Kidney (tissue), 14 donors: Measurements from ENCODE around the gene PIGV. TPM values are rescaled to one million over a fixed set of nuclear protein-coding genes. Genes with fewer than 3 reads are reported as not detected.

Experiments
- DNase-seq, 5 donors: peaks; one replicate each; pipeline ENCODE4 v3.0.0-alpha.2; 2013 to 2020
- FAIRE-seq: peaks from 2 replicates; lab custom pipeline; 2012; peaks lifted over from hg19 to GRCh38; lab: Jason Lieb, UNC
- H3K27ac ChIP-seq, 2 donors: one replicate each; pipeline ENCODE4 v1.7.0; 2013; ENCODE audit warnings: low read depth in 2 of 2, low read length in 2 of 2, inconsistent platforms in 1 of 2
- H3K27me3 ChIP-seq: one replicate; pipeline ENCODE4 v1.7.1; 2013; ENCODE audit warnings: low read length, inconsistent platforms; ENCODE audit not compliant: control insufficient read depth, insufficient read depth
- H3K36me3 ChIP-seq, 3 donors: one replicate each; pipeline versions ENCODE4 v1.7.0 to v1.7.1; 2013; ENCODE audit warnings: low read length in 3 of 3, control low read depth in 1 of 3, inconsistent platforms in 1 of 3; ENCODE audit not compliant: insufficient read depth in 3 of 3, control insufficient read depth in 2 of 3
- H3K4me1 ChIP-seq, 3 donors: one replicate each; pipeline versions ENCODE4 v1.7.0 to v1.7.1; 2013; ENCODE audit warnings: low read length in 3 of 3, inconsistent platforms in 1 of 3, low read depth in 1 of 3; ENCODE audit not compliant: control insufficient read depth in 2 of 3, insufficient read depth in 2 of 3
- H3K4me3 ChIP-seq, 3 donors: one replicate each; pipeline versions ENCODE4 v1.7.0 to v1.8.1; 2013; ENCODE audit warnings: low read length in 3 of 3, control low read depth in 1 of 3, inconsistent platforms in 1 of 3
- H3K9ac ChIP-seq, 3 donors: one replicate each; pipeline versions ENCODE4 v1.7.0 to v1.7.1; 2013; ENCODE audit warnings: low read length in 3 of 3, control low read depth in 1 of 3, inconsistent platforms in 1 of 3
- H3K9me3 ChIP-seq, 3 donors: one replicate each; pipeline versions ENCODE4 v1.7.0 to v1.7.1; 2013; ENCODE audit warnings: low read length in 3 of 3, control low read depth in 1 of 3, inconsistent platforms in 1 of 3; ENCODE audit not compliant: control insufficient read depth in 2 of 3, insufficient read depth in 1 of 3
- intact Hi-C: fragments of 100-400 bp; cut with DNase I; formaldehyde crosslinking; loops from one replicate; pipeline ENCODE4 v1.11.1; 2022
- polyA plus RNA-seq: library from polyadenylated mRNA; stranded (reverse); fragments of 350-450 nt; fragmentation: Illumina TruSeq; extraction: RNeasy Lipid Tissue Mini Kit (QIAGEN cat#74804); gene quantifications from one replicate; pipeline ENCODE4 v1.2.3, GENCODE V29; 2014; ENCODE audit warnings: low read depth, low replicate concordance; ENCODE audit not compliant: insufficient read depth
- total RNA-seq: library from RNA; stranded (reverse); fragmentation: NEBNext Ultra II Directional; extraction: Animal tissue kit (Norgen Biotek cat#: 25700); gene quantifications from one replicate; pipeline ENCODE4 v1.2.1, GENCODE V29; 2021
- TF ChIP-seq, protein P1 (sequence below): IDR thresholded peaks from 3 replicates; pipeline ENCODE4 v1.5.1; 2012; ENCODE audit warnings: mild to moderate bottlenecking, moderate library complexity, borderline replicate concordance; ENCODE audit not compliant: insufficient read depth; ENCODE audit errors: extremely low read depth
- donor health status: control.
- donor health status: control.
- donor health status: control.
- donor health status: control.
- donor health status: control.
- donor health status: DM: yes; HTN: yes; CAD: no.
- donor health status: Normal renal cell carcinoma (clear cell type).

Gene PIGV
- total and polyA plus RNA-seq, 2 donors from 2014 or later, result 13.8 to 15.5 TPM

DNA sequence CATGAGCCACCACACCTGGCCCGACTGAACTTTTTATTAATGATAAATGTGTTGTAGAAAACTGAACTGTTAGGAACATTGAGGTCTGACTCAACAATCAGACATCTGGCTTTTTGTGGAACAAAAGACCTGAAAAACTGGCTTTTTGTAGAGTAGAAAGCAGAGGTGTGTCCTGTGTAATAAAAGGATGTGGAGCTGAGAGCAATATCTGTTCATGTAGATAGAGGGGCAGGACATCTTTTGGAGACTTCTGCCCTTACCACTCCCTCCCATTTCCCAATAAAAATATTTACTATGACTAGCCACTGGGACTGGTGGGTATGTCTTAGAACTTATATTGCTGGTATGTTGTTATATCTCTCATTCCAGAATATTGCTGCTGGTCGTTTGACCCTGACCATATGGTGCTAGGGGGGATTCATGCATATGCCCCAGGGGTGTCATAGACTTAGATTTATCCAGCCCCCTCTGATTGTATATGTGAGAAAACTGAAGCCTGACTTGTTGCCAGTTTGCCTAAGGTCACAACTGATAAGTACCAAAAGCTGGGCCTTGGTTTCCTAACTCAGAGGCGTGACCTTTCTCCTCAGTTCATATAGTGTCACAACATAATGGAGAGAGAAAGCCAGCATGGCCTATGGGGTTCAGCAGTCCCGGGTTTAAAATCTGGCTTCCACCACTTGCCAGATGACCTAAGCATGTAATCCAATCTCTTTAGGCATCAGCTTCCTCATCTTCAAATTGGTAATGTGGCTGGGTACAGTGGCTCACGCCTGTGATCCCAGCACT lies 33.5 kb upstream of the PIGV start:
- Histone ChIP-seq H3K4me1 (peaks cover 0 to 9% (median 0%) of the 10 kb centered on the region in 3 donors), H3K27ac (no peak overlapping the region), H3K9ac (no peak overlapping the region), H3K9me3 (no peaks in the 10 kb centered on the region), H3K27me3 (no peaks in the 10 kb centered on the region), H3K4me3 (no peak overlapping the region), H3K36me3 (peaks cover 4 to 11% (median 5%) of the 10 kb centered on the region in 3 donors)
- FAIRE-seq (no peak), DNase-seq (no peak)
- TF ChIP-seq, protein P1, sequence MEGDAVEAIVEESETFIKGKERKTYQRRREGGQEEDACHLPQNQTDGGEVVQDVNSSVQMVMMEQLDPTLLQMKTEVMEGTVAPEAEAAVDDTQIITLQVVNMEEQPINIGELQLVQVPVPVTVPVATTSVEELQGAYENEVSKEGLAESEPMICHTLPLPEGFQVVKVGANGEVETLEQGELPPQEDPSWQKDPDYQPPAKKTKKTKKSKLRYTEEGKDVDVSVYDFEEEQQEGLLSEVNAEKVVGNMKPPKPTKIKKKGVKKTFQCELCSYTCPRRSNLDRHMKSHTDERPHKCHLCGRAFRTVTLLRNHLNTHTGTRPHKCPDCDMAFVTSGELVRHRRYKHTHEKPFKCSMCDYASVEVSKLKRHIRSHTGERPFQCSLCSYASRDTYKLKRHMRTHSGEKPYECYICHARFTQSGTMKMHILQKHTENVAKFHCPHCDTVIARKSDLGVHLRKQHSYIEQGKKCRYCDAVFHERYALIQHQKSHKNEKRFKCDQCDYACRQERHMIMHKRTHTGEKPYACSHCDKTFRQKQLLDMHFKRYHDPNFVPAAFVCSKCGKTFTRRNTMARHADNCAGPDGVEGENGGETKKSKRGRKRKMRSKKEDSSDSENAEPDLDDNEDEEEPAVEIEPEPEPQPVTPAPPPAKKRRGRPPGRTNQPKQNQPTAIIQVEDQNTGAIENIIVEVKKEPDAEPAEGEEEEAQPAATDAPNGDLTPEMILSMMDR, result no peak
- intact Hi-C loops, result no loop called here

- Histone ChIP-seq H3K27me3 (no peaks in the 10 kb centered on the region), H3K4me3 (no peak overlapping the region), H3K36me3 (peaks cover 18 to 28% (median 27%) of the 10 kb centered on the region in 3 donors), H3K9me3 (no peaks in the 10 kb centered on the region), H3K9ac (no peak overlapping the region), H3K27ac (no peak overlapping the region), H3K4me1 (peaks cover 0 to 6% (median 0%) of the 10 kb centered on the region in 3 donors)
- TF ChIP-seq, protein P1, result no peak
- FAIRE-seq, result no peak
- intact Hi-C loops, result no loop called here
- no peak for DNase-seq
Observed at GRCh38 chr1:26758358-26758757, 29.4 kb upstream of the PIGV start.

- TF ChIP-seq, protein P1, result no peak
- Histone ChIP-seq H3K27ac (no peak overlapping the region), H3K4me3 (no peak overlapping the region), H3K36me3 (peaks cover 20 to 32% (median 29%) of the 10 kb centered on the region in 3 donors), H3K4me1 (peaks cover 0 to 4% (median 0%) of the 10 kb centered on the region in 3 donors), H3K9ac (no peak overlapping the region), H3K27me3 (no peaks in the 10 kb centered on the region), H3K9me3 (no peaks in the 10 kb centered on the region)
- DNase-seq (no peak), FAIRE-seq (no peak)
- intact Hi-C loops, result no loop called here
Observed at GRCh38 chr1:26759531-26759930, 28.2 kb upstream of the PIGV start.
